ENCODE data around the gene AOPEP.

AOPEP gene

DNA sequence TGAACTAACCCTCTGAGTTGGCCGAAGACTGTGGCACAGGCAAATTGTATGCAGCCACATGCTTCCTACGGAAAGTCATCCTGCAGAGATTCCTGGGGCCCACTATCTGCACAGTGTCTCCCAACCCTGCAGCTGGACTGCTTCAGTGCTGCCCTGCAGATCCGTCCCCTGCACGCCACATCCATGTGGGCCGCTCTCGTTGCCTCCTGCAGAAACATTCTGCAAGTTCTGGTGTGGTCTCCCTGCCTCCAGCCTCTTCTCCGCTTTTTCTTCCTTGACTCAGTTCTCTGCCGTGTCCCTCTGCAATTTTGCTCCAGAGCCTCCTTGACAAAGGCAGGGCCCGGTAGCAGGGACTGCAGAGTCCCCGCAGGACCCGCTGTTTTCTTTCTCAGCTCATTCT is 249.0 kb downstream of the AOPEP start:
- no peak for DNase-seq

DNA sequence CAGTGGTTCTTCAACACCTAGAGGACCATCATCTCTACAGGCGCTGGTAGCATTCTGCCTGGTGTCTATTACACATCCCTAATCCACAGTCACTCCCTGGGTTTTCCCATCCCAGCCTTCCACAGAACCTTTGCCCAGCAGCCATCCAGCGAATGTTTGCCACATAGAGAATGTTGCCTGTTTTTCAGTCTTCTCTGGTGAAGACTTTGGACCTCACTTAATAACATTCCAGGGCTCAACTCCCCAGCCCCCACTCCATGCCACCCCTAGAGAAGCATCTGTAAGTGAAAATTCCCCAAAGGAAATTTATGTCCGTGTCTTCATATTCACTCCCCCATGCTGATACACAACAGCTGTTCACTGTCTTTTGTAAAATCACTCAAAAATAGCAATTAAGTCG is 249.6 kb downstream of the AOPEP start:
- no peak for DNase-seq

DNA sequence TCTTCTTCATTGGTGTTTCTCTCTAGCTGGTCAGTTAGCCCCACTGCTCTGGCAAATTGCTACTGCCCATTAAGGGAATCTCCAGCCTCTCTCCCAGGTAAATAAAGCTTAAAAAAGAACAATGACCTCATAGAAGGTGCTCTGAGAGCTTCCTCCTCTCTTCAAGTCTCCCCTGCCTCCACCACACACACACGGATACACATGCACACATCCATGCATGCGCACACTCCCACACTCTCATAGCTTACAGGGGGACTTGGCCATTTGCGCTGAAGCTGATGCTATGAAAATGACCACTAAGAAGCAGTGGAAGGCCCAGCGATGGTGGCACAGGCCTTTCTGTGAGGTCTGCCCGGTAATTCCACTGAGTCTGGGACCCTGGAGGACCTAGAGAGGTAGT is 250.9 kb downstream of the AOPEP start:
- no peak for DNase-seq

DNA sequence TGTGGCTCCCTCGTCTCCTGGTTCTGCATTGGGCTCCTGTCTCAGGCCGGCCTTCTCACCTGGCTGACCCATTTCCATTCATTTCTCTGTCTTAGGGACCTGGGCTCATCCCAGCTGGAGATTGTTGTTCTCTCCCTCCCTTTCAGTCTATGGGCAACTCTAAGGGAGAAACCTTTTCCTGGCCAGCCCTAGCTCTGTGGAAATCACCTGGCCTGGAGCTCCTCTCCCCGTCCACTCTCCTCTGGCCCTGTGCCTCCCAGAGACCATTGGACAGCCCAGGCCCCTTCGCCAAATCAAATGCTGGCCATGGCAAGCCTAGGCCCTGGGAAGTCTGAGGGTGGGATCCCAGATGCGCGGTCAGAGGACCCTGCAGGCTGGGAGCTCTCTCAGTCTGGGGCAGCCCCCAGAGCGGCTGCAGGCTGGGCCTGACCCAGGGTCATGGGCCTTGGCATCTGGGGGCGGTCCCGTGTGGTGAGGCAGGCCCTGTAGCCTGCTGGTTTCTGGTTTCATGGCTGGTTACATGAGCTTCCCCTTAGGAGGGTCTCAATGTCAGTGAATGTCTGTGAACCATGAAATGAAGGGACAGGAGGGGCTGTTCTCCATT is 253.5 kb downstream of the AOPEP start:
- no peak for DNase-seq

DNA sequence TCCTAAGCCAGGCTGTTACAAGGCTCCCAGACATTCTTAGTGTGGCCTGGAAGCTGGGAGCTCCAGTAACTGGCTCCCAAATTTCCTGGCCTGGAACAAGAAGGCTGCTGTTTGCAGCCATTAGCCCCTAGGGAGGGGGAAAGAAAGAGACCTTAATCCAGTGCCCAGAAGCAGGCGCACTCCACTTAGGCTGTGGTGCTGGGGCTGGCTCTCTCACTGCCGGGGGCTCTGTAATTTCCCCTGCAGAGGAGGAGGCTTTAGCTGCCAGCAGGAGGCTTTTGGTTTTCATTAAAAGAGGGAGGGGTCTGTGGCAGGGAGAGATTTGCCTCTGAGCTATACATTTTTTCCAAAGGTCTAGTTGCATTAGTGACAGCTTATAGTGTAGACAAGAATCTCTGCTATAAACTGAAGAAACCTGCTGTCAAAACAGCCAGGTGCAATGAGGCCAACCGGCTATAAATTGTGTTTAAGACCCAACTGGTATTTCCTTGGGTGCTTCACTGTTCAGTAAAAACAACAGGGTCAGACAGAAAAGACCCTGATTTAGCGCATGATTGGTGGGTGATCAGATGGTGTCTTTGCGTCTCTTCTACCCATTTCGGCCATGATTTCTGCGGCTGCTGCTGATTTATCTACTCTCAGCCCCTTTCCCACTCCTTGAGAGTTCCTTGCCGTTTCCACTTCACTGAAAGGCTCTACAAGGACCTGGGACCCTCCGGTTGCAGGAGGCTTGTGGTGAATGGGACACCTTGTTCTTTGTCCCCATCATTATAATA is 254.6 kb downstream of the AOPEP start:
- no peak for DNase-seq

DNA sequence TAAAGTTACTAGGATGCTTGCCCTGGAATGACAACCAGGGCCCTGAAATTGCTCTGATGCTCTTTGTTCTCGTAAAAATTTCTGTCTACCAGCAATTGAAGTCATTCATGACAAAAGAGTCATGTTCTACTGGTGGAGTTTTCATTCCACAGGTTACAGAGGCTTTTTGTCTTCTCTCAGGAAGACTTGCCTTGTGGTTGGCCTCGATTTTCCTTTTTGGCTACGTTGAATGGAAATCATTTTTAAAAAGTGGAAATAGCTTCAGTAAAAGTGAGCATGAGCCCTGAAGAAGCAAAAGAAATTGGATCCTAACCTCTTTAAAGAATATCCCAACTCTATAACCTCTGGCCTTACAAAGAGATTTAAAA is 255.2 kb downstream of the AOPEP start:
- no peak for DNase-seq

DNA sequence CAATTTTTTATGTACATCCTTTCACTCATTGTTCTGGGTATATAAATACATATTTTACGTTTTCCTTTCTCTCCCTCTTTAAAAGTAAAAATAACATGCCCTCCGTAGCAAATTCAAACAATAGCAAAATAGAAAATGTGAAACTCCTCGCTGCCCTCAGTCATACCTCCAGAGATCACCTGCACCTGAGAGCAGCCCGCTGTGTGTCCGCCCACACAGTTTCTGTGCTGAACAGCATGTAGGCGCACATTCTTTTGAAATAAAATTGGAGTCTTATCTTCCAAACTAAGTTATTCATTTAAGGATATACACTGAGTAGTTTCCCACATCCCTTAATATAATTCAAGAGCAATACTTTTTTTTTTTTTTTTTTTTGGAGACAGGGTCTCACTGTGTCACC is 255.7 kb downstream of the AOPEP start:
- no peak for DNase-seq

DNA sequence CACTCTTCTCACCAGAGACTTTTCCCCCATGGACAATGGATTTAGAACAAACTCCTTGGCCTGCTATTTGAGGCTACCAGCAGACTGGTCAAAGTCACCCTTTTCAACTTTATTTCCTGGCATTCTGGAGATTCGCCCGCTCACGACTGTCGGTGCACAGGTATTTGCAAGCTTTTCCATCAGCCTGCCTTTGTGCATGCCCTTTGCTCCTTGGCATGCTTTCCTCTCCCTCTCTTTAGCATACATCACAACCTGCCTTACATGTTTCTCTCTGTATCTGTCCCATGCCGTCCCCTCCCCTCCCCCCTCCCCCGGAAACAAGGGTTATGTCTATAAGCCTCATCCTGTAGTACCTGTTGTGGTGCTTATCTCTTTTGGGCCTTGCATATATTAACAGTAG is 257.1 kb downstream of the AOPEP start:
- DNase-seq: no peak

DNA sequence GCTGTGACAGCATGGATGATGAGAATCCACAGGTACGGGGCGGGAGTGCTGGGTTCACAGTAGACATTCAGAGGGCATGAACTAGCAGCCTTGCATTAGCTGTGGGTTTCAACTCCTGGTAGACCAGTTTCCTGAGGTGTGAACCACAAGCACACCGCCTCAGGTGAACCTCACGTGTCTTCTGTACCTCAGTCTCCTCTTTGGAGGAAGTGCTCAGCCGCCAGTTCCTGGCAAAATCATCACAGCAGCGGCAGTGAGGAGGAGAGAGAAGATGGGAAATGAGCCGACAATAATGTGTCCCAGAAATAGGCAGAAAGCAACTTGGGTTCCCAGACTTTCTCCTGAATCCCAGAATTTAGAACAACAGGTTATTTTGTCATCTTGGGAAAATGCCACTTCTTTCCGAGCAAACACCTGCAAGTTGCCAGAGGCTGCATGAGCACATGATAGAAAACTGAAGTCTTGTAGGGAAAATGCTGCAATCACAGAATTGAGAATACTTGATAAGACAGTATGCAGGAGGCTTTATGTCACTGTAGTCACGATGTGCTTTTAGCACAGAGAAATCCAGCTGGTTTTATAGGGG is 258.5 kb downstream of the AOPEP start:
- no peak for DNase-seq

DNA sequence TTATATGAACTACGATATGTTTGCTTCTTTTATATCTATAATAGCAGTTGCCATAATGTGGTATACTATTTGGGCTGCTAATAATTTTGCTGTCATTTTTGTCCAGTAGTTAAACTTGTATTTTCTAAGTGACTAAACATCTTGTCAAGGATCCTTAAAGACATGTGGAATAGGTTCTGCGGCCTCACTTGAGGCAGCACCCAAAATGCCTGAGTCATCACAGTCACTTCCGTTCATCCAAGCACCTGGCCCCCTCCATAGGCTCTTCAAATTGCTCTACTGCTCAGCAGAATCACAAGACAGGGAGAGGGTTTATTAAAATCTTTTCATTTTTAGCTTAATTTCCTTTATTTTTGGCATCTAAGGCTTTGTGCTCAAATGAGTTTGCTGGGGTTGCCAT is 259.1 kb downstream of the AOPEP start:
- no peak for DNase-seq

DNA sequence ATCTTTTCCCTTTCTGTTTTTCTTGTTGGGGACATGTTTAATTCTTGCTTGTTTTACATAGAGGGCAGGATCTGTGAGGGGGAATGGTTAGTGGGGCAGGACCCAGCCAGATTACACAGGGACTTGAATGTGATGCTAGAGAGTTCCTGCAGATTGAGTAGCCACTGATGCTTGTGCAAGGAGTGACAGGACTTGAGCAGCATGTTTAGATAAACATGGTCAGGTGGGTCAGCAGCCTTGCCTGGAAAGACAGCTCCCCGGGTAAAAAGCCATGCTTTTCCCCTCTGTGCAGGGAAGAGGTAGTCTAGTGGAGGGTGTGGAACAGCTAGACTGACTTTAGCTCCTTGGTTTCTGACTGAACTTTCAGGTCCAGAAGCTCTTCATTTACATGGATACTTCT is 261.2 kb downstream of the AOPEP start:
- no peak for DNase-seq

DNA sequence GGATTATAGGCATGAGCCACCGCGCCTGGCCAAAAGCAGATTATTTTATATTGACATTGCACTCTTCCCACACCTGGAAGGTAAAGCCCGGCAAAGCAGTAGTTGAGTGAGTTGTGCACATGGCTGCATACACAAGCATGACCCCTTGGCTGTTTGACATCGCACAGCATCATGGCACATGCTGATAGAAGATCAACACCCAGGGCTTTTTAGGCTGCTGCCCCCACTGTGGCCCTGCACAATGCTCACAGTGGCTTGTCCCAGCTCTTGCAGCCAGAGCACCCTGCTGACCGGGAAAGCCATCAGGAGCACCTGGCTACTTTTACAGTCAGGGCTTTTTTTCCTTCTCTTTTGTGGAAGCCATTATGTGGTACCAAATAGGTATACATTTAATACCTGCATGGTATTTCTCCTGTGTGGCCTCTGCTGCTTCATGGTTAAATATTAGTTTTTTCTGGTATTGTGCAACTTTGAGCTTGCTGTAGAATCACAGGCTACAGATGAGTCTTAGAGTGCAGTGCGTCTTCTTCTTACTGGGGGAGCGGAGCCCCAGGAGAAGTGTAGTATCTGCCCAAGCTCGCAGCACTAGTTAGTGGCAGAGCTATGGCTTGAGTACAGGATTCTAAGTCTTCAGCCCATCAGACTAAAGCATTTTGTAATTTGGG is 264.5 kb downstream of the AOPEP start:
- no peak for DNase-seq

DNA sequence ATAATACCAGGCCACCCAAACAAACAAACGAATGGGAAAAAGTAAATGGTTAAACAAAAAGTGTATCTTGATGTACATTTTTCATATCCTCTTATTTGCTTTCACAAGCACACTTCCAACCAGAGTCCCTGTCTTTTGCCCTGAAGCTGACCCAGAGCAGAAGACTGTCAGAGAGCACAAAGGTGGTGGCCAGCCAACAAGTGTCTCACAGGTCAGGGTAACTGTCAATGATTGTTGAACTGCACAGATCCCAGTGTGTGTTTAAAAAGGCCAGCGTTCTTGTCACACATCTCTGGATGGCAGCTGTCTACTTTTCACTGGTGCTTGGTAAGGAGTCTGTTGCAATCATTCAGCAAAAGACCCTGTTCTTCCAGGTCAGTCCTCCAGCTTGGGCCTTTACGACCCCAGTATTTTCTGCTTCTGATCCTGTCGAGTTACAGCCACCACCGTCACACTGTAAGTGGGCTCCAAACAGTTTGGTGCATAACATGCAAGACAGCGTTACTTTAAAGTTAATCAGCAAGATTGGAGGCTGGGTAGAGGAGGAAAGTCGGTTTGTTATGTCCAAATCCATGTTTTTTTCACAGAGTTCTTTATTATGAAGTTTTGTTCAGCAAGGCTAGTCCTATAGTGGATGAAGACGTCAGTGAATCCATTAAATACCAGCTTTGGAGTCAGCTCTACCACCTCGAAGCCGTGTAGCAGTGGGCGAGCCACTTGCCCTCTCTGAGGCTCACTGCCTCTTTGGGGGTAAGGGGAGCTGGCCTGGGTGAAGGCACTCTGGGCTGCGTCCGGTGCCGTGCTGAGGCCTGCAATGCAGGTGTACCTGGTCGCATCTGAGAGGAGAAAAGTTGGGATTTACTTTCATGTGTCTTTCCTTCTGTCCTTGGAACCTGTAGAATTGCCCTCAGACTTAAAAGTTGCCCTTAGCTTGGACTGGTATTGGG is 265.7 kb downstream of the AOPEP start:
- DNase-seq: no peak

DNA sequence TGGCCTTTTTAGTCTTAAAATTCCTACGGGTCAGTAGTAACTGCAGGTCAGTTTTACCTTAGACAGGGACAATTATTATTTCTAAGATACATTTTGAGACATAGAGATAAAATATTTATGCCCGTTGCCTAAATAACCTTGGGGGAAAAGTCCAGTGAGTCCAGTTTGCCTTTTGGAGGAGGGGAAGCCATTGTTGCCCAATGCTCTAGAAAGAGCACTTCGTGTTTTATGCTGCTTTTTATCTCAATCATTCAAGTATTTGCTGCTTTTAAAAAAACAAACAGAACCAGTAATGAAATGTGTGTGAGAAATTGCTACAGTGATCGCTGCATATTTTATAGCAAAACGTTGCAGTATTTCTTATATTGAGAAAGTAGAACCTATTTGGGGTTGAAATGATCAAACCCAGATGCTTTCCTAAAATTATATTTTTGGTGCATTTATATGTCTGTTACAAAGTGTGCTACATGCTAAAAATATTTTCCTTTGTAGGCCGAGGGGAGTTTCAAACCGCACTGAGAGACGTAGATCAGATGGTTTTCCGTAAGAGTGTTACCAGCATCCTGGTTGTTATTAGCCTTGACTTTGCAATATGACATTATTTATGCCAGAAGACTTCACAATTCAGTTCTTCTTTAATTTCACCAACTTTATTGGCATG is 266.8 kb downstream of the AOPEP start:
- DNase-seq: no peak

DNA sequence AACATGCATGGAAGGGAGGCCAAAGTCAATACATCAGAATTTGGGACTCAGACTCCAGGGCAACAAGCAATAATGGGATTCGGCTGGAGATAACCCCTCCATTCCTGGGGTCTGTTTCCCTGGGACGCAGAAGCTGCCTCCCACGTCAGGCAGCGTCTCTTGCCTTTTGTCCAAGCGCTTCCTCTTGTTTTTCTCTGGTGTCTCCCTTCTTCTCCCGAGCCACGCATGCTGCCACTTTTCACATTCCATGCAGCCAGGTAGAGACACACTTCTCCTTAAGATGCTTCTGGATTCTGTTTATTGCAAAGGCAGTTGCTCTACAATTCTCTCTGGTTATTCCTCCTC is 267.3 kb downstream of the AOPEP start:
- DNase-seq: no peak

DNA sequence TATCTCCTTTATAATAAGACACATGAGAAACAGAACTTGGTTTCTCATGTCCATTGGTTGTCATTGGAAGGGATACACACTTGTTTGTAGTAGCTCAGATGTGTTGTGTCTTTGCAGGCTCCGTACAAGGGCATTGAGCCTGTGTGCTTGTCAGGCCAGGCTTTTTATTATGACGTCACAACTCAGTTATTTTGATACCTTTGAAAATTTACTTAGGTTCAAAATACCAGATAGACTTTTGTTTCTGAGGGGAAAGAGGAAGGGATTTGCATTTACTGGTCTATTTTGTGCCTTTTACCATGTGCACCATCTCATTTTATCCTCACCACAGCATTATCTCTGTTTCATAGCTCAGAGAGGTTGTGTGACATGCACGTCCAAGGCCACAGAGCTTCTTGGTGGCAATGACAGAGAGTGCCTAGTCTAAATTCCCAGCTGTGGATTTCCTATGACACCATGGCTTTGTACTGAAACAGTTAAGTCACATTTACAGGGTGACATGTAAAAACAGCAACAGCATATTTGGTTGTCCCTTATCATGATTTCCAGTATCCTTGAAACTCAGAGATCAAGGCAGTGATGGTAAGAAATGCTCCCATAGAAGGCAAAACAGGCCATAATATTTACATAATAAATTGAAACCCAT is 268.7 kb downstream of the AOPEP start:
- DNase-seq: no peak

DNA sequence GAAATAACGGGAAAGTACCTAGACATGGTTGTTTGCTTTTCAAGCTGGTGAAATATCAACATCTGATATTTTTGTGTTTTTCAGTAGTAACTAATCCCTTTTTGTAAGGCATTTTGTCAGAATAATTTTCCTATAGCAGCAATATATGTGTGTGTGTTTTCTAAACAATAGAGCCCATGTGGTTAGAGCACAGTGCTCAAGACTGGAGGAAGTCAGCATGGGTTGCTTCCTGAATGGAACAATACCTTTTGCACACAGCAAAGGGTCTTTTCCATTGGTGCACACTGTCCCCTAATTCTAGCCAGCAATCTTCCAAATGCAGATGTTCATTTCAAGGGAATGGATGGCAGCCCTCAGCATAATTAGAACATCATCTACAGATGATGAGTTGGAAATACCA is 270.1 kb downstream of the AOPEP start:
- no peak for DNase-seq

DNA sequence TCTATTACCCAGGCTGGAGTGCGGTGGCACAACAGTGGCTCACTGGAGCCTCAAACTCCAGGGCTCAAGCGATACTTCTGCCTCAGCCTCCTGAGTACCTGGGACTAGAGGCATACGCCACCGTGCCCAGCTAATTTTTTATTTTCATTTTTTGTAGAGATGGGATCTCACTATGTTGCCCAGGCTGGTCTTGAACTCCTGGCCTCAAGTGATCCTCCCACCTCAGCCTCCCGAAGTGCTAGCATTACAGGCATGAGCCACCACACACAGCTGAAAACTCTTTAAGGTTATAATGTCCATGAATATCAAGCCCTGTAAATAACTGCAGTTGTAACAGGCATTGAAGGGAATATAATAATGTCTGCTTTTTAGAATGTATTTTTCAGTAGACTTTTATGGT is 271.2 kb downstream of the AOPEP start:
- no peak for DNase-seq

DNA sequence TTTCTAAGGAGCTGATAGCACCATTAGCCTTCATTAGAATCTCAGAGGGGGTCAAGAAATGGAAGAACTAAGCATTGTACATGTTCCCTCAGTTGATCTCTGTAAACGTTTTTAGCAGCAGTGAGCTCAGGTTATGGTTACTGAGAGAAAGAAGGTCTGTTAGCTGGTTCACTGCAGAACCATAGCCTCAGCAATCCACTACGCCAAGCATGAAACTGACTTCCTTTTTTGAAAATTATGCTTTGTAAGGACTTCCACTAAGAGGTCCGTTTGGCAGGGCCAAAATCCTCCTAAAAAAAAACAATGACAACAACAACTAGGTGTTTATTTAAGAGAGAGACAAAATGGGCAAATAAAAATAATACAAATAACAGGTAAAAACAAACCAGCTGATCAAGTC is 273.3 kb downstream of the AOPEP start:
- no peak for DNase-seq

DNA sequence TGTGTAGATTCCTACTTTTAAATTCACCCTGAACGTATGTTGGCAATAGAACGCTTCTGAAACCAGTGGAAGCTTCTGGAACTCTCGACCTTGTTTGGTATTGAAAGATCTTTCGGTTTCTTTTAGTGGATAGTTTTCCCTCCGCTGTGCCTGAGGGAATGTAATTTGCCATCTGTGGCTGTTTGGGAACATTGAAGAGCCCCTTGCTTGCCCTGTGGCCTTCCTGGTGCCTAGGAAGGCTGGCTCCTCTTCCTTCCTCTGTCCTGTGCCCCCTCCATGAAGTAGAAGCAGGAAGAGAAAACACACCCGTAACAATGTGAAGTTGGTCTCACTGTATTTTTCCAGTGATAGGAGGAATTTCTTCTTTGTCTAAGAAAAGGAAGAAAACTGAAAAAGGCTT is 274.3 kb downstream of the AOPEP start:
- no peak for DNase-seq

DNA sequence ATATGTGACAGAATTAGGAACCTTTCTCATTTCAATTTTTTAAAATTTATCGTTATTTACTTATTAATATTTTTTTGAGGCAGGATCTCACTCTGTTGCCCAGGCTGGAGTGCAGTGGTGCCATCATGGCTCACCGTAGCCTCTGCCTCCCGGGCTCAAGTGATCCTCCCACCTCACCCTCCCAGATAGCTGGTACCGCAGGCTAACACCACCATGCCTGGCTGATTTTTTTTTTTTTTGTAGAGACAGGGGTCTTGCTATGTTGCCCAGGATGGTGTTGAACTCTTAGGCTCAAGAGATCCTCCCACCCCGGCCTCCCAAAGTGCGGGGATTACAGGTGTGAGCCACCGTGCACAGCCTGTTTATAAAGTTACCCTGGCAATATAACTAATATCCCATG is 275.2 kb downstream of the AOPEP start:
- DNase-seq: no peak

Measured in NCI-H2029 treated with DMSO at 0.1 percent for 48 hours (cell line).